ENCODE measurements around the gene MCTP1.

- TF ChIP-seq CTCF (conservative IDR thresholded peaks at IDR 0.05; ENCODE audit: low read length) (no peak), EZH2phosphoT487 (IDR thresholded peaks at IDR 0.05; ENCODE audit: borderline replicate concordance) (no peak)
Measured at GRCh38 chr5:95148453-95148852, 136.4 kb downstream of the MCTP1 start.
